Measurements from ENCODE around the gene AK8.

- TF ChIP-seq CTCF (IDR thresholded peaks at IDR 0.05) (no peak), POLR2A (IDR thresholded peaks at IDR 0.05) (no peak)
These were observed 179.1 kb downstream of the AK8 start for GRCh38 chr9:132698989-132699388.
